GM19468 (cell line): ENCODE results near the gene SOX8.
"Not testable (repeated sequence)": the region's sequence is repeated elsewhere in the genome, so short reads cannot be mapped to it uniquely, and the experiment has no call there.

Experiments used
- ATAC-seq: cut with Tn5 transposase; IDR thresholded peaks from one replicate; pipeline ENCODE4 v1.9.1; 2021; ENCODE audit warnings: mild to moderate bottlenecking, moderate library complexity, moderate number of reproducible peaks; ENCODE audit not compliant: unreplicated experiment; ENCODE audit errors: extremely low read depth

The SOX8 gene

DNA sequence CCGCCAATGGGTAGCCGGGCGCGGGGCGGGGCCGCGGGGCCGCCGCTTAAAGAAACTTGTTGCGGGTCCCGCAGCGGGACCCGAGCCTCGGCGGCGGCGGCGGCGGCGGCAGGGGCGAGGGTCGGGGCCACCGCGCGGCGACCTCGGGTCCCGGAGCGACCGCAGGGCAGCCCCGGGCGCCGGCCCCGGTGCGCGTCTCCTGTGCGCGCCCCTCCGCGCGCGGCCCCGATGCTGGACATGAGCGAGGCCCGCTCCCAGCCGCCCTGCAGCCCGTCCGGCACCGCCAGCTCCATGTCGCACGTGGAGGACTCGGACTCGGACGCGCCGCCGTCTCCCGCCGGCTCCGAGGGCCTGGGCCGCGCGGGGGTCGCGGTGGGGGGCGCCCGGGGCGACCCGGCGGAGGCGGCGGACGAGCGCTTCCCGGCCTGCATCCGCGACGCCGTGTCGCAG is at the start of gene SOX8:
SOX8 (plus strand) TSS at position 76 of the 450 bp plus-strand sequence; CDS start at position 229, 153 bp downstream.
- no peak for ATAC-seq

DNA sequence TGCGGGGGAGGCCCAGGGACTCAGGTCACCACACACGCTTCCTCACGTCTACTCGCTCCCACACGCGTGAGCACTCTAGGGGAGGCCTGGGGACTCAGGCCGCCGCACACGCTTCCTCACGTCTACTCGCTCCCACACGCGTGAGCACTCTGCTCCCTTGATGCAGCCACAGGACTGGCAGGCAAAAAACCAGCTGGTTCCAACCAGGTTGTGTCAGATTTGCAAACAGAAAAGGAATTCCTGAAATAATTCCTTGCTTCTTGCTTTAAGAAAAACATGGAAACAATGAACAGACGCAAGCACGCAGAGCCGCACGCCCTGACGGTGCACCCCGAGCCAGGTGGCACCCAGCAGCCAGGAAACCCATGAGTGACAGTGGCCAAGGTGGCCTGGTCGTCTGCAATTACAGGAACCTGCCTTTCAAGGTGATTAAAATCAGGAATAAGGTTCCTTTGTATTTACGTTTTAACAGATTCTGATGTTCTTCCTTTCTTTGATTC is 48.7 kb upstream of the SOX8 start:
- ATAC-seq, result no peak

DNA sequence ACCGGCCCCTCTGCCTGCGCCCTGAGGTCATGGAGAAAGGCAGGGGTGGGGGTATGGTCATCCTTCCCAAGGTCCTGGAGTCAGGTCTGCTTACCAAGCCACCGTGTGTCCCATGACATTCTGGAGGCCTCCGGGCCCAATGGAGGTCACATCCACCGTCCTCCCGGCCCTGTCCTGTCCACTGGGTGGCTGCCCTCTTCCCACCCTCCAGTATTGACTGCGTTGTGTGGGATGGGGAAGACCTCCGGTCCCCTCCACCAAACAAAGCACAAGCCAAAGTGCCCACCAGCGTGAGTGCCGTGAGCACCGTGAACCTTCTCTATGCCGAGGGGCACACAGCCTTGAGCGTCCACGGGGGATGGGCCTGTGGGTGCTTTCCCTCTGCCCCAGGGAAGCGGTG is 48.0 kb upstream of the SOX8 start:
- no peak for ATAC-seq

GRCh38 chr16:934178-934577 is 47.4 kb upstream of the SOX8 start:
- no peak for ATAC-seq

GRCh38 chr16:935684-936083 is 45.9 kb upstream of the SOX8 start:
- no peak for ATAC-seq

- no peak for ATAC-seq
Observed at GRCh38 chr16:937311-937710, 44.3 kb upstream of the SOX8 start.

GRCh38 chr16:937723-938122 is 43.8 kb upstream of the SOX8 start:
- no peak for ATAC-seq

- ATAC-seq, result no peak
Observed at GRCh38 chr16:938136-938535, 43.4 kb upstream of the SOX8 start.

DNA sequence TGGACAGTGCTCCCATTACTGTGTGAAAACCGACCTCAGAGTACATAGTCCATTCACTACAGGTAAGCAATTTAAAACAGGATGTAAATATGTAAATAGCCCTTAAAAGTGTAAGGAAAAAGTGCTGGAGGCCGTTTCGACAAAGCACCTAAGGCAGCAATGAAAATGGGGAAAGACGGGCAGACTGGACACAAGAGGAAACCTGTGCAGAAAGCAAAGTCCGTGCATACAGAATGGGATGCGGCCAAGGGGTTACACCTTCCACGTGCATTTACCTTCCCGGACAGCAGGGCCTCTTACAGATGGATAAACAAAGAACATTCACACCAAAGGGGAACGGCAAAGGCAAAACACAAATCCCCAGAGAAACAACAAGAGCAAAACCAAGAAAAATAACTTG is 42.8 kb upstream of the SOX8 start:
- ATAC-seq, result no peak

DNA sequence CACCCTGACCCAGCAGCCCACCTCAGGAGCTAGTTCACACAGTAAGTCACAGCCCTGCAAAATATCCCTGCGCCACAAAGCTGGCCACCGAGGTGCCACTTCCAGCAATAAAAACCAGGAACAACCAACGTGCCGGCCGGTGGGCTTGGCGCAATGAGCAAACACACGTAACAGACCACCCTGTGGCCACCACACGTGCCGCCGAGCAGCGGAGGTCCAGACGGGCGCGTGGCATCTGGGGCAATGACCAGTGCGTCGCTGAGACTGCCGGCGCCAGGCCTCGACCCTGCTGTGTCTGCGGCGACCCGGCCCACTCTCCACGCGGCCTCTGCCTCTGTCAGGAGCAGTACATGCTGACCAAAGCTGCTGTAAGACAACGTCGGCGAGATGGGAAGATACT is 42.3 kb upstream of the SOX8 start:
- no peak for ATAC-seq

DNA sequence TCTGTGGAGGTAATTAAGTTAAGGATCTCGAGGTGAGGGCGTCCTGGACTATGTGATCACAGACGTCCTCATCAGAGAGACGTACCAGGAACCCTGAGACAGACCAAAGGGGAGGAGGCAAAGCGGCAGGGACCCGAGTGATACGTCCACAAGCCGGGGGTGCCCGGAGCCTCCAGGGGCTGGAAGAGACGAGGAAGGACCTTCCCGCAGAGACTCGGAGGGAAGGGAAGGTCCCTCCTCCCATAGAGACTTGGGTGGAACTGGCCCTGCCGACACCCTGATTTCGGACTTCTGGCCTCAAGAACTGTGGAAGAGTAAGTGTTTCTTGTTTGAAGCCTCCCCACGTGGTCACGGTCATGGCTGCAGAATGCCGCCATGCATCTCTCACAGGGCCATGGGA is 41.6 kb upstream of the SOX8 start:
- no peak for ATAC-seq

DNA sequence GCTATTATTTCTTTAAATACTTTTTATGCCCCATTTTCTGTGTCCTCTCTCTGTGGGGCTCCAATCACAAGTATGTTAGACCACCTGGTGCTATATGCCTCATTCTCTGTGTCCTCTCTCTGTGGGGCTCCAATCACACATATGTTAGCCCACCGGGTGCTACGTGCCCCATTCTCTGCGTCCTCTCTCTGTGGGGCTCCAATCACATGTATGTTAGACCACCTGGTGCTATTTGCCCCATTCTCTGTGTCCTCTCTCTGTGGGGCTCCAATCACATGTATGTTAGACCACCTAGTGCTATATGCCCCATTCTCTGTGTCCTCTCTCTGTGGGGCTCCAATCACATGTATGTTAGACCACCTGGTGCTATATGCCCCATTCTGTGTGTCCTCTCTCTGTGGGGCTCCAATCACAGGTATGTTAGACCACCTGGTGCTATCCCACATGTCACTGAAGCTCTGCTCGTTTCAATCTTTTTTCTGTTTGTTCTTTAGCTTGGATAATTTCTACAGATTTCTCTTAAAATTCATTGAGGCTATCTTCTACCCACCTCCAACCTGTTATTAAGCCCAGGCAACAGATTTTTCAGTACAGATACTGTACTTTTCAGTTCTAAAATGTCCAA is 39.0 kb upstream of the SOX8 start:
- ATAC-seq, result no peak

GRCh38 chr16:943971-944370 is 37.6 kb upstream of the SOX8 start:
- ATAC-seq, result no peak

DNA sequence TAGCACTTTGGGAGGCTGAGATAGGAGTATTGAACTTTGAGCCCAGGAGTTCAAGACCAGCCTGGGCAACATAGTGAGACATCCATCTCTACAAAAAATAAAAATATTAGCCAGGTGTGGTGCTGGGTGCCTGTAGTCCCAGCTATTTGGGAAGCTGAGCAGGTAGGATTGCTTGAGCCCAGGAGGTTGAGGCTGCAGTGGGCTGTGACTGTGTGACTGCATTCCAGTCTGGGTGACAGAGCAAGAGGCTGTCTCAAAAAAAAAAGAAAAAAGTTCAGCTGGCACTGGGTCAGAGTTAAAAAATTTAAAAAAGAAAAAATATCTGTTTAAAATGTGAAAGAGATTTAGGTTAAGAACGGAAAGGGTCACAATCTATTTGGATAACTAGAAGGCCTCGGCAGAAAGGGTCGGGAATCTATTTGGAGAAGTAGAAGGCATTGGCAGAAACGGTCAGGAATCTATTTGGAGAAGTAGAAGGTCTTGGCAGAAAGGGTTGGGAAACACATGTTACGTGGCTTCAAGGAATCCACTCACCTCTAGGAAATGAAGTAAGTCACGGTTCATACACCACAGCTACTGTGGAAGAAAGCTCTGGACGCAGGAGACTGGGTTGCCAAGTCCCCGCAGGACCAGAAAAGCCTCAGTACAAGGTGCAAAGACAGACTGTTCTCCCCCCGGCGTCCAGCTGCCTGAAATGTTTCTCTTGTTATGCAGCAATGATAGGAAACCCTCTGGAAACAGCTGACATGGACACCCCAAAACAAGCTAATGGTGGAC is 36.1 kb upstream of the SOX8 start:
- ATAC-seq, result no peak

DNA sequence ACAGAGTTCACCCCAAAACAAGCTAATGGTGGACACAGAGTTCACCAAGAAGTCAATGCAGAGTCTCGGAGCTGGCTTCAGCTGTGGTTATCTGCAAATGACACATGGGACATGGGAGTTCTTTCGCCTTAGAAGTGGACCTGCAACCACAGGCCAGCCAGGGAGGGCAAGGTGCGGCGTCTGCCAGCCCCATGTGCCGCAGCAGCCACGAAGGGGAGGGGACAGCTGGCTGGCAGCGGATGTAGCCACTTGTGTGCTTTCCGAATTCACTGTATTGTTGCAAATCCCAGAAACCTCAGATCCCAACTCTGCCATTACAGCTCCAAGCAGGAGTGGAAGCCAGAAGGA is 35.5 kb upstream of the SOX8 start:
- ATAC-seq, result no peak

- ATAC-seq, result no peak
Observed at GRCh38 chr16:947255-947921, 34.2 kb upstream of the SOX8 start.

- ATAC-seq, result not testable (repeated sequence)
Observed at GRCh38 chr16:947922-948303, 33.7 kb upstream of the SOX8 start.

DNA sequence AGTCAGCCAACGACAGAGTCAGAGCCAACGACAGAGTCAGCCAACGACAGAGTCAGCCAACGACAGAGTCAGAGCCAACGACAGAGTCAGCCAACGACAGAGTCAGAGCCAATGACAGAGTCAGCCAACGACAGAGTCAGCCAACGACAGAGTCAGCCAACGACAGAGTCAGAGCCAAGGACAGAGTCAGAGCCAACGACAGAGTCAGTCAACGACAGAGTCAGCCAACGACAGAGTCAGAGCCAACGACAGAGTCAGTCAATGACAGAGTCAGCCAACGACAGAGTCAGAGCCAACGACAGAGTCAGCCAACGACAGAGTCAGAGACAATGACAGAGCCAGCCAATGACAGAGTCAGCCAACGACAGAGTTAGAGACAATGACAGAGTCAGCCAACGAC is 32.8 kb upstream of the SOX8 start:
- not testable (repeated sequence) for ATAC-seq

GRCh38 chr16:950733-951573 is 30.6 kb upstream of the SOX8 start:
- ATAC-seq, result not testable (repeated sequence)

DNA sequence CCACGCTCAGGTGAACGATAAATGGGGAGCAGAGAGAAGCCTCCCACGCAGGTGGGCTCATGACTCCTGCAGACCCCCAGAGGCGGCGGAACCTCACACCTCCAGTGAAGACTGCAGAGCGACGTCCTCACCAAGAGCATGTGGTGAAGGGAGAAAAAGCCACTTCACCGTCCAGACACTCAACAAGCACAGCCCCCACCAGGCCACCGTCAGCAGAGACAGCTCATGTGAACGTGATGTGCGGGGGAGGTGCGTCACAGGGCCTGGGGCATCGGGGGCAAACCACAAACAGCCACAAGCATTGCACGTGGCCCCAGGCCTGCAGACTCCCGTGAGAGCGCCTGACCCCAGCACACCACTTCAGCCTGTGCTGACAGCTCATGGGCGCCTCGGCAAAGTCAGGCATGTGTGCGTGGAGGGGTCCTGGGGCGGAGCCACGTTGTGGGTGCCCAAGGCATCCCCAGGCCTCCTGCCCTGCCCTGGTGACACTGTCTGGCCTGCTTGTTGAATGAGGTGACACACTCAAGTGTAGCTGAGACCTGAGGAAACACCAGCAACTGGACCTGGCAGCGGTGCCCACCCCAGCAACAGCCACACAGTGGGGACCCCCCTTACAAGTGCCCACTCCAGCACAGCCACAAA is 29.8 kb upstream of the SOX8 start:
- no peak for ATAC-seq
